GM19328 (cell line): ENCODE measurements around the gene NTRK2.

ENCODE experiments used
- ATAC-seq: cut with Tn5 transposase; IDR thresholded peaks from one replicate; pipeline ENCODE4 v1.9.1; 2021; ENCODE audit warnings: mild to moderate bottlenecking, moderate library complexity; ENCODE audit not compliant: unreplicated experiment

NTRK2 gene

DNA sequence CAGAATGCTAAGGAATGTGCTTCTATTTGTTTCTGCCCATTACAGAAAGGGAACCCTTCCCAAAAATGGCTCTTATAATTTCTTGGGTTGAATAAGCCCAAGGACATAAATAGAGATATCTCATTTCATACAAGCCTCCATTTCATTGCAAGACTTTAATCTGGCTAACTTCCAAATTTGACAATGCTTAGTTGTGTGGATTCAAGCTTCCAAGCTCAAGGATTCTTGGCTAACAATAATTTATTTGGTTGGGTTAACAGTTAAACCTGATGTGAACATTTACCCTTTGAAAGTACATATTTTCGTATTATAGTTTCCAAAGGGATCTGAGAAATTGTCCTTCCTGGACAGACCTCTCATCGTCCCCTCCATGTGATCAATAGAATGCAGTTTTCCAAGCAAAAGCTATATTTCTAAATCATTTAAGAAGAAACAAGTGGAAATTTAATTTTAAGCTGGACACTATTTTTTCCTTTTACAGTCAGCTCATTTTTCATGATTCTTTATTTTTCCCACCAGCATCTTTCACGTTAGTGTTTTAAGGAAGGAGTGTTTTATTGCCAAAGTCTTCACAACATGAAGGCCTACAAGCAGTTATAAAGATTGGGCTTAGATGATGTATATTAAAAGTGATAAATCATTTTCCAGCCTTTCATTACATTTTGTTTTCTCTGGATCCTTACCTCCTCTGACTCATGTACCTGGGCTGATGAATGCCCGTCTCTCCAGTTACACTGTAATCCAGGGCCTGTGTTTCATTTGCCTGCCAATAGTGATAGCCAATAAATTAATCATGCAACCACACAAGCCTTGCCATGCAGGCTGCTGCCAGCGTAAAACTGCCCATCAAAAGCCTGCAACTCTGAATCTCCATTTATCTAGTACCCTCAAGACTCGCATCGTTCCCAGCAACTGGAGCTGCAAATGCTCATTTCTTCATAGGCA is 176.7 kb downstream of the NTRK2 start:
- ATAC-seq = no peak

DNA sequence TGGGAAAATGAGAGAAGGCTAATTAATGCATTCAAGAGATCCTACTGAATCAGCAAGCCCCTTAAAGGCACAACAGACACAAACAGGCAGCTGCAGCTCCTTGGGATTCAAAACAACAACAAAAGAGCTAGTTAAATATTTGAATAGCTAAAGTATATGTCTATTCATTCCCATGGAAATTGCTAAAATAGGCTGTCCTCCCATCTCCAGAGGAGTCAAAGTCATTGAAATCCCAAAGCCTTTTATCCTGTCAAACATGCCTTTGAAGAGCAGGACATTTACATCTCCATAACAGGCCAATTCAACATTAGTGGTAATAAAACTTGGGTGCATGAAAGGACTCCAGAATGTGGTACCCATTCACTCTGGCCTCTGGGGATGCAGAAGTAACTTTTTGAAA is 177.4 kb downstream of the NTRK2 start:
- no peak for ATAC-seq

DNA sequence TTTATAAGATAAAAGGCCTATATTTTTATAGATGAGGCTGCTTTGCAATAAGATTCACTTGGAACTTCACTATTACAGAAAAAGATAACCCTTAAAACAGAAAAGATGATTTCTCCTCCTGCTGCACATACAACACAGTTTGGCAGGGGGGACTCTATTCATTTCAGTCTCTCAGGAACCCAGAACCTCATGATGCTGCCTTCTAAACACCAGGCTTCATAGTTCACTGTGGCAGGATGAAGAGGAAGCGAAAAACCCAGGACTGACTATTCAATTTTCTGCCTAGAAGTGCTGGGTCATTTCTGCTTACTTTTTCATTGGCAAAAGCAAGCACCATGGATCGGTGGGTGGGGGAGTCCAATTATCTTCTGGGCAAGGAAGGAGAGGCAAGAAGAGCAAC is 179.5 kb downstream of the NTRK2 start:
- no peak for ATAC-seq

DNA sequence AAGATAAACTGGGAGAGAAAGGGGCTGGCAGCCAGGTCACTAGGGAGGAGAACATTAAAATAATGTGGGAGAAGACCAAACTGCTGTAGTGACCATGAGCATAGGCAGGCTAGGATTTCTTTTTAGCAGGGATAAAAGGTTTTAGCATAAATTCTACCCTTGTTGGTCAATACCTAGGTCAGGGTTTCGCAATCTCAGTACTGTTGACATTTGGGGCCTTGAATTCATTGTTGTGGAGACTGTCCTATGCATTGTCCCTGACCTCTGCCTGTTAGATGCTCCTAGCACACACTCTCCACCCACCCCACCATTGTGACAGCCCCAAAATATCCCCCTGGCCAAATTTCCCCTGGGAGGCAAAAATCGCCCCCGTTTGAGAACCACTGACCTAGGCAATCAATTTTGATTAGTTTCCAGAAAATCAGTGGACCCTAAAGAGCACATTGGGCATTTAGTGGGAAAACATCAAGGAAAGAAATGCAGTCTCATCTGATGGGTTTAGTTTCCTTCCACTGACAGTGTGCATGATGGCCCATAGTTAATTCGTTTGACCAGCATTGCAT is 181.4 kb downstream of the NTRK2 start:
- no peak for ATAC-seq

DNA sequence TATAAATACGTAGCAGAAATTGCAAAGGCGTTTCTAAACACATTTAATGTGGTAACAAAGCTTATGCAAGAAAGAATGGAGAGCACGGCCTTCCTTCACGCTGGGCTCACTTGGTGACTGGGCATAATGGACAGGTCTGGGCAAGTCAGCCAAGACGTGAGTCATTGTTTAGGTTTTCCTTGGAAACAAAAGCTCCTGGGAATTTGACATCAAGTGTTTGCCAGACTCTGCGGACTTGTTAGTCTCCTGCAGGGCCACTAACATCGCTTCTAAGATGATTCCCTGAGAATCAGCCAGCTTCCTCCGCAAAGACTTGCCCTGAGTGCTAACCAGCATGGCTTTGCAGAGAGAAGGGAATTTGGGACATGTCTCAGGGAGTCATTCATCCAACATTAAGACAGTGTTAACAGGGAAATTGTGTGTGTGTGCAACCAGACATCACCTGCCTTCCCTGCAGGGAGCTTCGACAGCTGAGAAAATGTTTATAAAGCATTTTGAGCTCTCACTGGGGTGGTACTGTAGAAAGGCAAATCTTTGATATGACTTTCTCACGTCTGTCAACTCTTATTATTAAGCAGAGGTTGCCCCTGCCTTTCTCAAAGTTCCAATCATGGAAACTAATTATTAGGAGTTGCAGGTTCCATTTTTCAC is 182.5 kb downstream of the NTRK2 start:
- ATAC-seq = no peak

DNA sequence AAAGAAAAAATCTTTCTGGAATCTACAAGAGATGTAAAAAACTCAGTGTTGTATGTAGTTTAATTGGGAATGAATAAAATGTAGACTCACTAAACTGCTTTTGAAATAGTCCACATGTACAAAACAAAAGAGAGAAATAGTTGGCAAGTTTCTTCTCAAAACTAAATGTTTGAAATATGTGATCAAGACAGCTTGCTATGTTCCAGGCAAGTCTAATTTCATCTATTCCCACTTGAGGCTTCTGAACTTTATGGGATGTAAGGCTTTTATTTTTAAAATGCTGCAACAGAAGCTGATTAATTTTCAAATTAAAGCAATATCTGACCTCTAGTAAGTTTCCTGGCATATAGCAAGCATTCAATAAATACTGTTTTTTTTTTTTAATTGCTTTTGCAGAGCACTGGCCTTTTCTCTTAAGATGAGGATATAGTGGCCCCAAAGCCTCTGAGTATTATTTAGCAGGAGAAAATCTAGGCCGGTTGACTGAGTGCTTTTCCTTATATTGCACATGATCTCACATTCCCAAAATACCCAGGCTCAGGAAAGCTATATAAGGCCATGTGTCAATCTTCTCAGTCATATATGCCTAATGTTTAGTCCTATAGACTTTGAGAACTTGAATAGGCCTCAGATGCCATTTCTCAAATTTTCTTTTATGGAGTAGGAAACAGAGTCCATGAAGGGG is 183.2 kb downstream of the NTRK2 start:
- ATAC-seq = no peak

DNA sequence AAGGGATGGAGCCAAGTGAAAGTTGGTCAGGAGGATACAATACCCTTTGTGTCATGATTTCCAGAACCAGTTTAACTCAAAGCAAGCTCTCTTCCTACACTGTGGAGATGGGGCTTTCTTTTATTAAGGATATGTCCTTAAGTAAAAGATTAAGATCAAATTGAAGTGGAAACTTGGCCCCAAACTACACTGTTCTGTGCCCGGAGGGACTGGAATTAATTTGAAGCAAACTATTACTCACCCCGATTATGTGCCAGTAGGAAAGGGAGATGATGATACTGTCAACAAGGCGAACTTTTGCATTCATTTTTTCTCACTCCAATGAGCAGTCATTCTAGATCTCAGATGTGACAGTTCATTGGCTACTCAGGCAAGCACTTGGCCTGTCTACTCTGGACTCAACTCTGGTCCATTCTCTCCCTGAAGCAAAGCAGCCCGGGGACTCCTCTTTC is 186.7 kb downstream of the NTRK2 start:
- no peak for ATAC-seq

DNA sequence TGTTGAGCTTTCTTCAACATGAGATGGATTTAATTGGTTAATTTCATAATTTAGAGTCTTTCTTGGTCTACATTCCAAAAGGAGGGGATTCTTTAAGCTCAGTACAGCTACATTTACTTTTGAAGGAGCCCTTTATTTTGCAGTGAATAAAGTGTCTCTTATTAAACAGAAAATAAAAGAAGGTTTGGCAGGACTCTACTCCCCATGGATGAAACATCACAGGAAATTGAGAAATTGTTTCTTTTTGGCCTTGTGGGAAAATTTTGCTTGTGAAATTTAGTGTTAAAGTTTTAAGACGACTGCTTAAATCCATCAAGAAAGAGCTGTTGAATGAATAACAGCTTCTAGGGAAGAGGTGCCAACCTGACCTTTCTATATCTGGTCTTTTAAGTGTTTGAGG is 187.7 kb downstream of the NTRK2 start:
- no peak for ATAC-seq

DNA sequence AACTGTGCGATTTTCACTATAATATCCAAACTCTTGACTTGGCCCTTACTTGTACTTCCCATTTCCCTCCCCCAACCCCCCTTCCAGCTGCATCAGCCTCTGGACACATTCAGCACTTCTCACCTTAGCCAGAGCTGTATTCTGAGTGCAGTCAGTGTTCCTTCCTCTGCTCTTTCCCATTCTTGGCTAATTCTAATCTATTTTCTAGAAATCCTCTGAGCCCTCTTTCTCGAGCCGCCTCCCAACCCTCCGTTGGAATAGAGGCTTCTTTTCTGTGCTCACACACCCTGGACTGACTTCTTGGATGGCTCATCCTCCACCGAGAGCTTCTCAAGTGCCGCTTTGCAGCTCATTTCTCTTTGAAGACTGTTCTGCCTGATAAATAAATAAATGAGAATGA is 188.8 kb downstream of the NTRK2 start:
- no peak for ATAC-seq

DNA sequence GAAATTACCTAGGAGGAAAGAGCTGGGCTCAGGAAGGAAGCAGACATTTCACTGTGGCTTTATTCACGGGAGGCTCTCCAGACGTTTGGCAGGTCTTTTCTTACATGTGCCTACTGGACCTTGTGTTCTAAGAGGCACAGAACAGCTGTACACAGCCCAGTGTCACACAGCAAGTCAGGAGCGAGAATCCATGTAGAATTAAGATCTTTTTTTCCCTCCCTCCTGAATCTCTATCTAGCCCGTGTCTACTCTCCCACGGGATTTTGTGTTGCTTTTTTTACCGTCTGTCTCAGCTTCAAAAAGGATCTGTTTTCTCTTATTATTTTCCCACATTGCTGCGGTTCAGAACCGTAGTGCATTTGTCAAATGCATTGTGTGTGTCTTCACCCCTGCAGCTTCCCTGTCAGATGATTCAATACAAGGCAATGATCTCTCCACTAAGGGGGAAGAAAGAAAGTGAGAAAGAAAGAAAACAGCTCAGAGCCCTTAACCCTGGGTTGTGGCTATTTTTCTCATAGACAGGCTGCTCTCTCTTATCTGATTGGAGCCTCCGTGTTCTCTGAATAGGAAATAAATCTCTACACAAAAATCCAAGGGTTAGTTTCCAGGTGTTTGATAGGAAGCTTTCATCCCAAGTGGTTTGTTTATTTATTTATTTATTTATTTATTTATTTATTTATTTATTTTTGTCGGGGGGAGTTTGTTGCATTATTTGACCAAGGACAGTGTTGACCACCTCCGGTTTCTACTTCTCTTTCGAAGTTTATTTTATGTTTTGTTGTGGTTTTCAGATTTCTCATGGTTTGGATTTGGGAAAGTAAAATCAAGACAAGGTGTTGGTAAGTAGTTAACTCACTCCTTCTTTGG is 191.0 kb downstream of the NTRK2 start:
- ATAC-seq = no peak

DNA sequence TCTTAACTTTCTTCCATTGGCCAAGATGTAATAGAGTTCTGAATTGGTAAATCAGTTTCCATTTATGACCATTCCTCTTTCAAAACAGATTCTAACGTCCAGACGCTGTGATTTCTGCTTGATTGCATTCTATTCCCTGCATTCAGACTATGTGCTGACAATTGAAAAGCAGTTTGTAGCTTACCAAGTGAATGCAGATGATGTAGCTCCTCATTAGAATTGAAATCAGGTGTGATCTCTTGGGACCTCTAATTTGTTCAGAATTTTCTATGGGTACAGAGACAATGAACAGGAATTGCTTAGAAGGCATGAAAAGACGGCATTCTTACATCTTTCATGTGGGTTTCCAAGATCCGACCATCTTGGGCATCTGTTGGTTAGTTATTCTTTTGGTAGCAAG is 191.9 kb downstream of the NTRK2 start:
- no peak for ATAC-seq

DNA sequence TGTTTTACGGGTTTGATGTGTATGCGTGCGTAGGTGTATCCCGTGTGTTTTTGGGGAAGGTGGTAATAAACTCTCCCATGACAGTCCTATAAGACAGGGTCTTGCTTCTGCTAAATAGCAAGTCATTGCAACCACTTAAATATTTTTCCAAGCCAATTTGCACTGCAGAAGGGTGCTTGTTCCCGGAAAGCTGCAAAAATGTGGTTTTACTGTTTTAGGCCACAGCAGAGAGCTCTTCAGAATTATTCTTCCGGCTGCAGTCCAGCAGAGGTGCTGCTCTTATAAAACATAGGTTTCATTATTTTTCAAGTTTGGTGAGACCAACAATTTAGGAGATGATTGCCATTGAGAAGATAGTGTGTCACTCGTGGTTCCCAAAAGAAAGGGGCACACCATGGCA is 192.8 kb downstream of the NTRK2 start:
- no peak for ATAC-seq

DNA sequence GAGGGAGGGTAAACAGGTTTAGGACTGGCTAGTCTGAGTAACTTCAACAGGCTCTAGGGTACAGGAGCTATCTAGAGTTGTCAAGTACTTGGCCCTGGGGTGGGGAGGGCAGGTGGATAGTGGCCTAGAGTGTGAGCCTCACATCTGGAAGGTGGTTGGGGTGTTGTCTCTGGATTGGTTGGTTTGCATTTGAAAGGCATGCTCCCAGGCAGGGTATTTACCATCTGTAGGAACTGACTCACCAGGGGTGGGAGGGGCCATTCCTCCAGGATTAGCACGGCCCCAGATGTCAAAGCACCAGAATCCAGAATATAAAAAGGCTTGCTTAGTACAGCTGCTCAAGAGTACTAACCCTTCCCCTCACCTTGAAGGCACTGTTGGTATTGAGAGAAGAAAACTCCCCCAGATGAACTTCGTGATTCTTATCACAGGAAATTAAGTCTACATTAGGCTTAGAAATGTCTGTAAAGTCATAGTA is 193.3 kb downstream of the NTRK2 start:
- no peak for ATAC-seq

DNA sequence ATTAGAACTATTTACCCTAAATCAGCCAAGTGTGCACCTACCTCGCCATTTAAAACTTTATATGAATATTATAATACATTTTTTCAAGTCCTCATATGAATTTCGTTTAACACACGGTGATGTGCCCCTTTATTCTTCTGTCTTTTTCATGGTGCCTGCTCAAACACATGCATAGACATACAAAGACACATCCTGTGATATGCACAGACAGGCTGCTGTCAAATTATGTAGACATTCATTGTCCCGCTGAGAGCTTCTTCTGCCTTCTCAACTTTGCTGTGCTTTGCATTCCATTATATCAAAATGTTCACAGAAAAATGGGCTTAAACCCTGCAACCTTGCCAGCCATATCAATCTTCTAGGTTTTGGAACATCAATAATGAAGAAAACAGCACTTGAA is 193.8 kb downstream of the NTRK2 start:
- ATAC-seq = no peak

DNA sequence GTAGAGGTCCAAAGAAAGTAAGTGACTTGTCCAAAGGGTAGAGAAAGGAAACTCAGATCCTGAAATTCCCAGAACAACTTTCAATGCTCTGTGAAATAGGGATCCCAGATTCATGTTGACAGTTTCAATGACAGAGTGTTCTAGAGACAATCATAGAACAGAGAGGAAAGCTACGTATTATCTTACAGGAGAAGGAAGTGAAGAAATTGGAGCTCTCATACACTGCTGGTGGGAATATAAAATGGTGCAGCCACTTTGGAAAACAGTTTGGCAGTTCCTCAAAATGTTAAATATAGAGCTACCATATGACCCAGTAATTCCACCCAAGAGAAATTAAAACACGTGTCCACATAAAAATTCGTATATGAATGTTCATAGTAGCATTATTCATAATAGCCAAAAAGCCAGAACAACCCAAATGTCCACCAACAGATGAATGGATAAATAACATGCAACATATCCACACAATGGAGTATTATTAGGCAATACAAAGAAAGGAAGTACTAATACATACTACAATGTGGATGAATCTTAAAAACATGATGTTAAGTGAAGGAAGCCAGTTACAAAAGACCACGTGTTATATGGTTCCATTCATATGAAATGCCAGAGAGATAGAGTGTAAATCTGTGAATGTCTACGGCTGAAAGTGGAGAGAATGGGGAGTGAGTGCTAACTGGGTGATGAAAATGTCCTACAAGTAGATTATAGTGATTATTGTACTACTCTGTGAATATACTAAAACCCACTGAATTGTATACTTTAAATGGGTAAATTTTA is 197.1 kb downstream of the NTRK2 start:
- ATAC-seq = no peak

DNA sequence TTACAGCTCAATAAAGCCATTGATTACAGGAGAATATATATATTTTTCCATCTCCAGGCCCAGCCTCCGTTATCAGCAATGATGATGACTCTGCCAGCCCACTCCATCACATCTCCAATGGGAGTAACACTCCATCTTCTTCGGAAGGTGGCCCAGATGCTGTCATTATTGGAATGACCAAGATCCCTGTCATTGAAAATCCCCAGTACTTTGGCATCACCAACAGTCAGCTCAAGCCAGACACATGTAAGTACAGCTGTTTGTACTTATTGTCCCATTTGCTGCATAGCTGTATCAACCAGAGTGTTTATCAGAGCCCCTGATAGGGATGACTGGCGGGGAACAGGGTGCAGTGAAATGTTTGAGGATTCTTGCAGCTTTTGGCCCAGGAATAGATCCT is 197.7 kb downstream of the NTRK2 start:
- no peak for ATAC-seq

DNA sequence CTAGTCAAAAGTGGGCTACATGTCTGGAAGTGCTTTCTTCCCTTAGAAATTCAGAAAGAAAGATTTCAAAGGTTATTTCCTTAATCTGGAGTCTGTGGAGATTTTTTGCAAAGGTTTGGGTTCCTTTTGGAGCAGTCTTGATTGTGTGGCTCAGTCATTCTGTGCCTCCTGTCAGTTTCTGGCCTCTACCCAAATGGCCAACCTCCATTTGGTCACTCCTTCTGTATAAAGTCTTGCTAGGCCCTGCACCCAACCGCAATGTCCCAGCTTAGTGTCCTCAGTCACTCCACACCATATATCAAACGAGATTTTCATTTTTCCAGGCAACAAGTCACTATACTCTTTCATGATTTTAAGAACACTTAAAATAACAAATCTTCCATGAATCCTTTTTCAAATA is 199.6 kb downstream of the NTRK2 start:
- ATAC-seq = no peak

DNA sequence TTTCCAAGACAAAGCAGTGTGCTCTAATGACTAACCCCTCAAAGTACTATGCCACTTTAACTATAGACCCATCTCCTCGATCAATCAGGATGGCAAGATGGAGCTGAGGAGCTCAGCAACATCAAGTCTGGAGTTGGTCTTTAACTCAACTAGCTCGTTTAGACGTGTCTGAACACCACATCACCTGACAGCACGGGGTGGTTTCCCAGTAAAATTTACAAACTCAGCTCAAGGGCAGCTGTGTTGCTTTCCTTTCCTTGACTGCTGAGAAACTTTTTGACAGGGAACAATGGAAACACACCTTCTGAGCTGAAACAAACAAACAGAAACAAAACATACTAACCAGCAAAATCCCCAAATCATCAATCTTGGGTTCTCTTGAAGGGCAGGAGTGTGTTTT is 202.5 kb downstream of the NTRK2 start:
- ATAC-seq = no peak

DNA sequence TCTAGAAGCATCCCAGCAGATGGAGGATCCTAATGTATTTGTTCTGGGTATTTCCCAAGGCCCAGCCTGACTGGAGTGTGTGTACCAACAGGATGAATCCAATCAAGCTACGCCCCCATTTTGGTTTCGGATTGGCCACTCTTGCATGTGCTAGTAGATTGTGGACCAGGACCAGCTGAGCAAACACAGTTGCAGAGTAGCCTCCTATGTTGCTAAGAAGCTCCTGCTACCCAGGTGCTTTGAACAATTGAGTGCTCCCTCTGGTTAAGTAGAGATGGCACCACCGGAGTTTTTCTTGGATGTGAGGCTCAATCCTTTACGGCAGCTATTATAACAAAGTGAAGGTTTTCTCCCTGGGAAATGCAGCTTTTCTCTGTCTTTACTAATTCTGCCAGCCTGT is 204.5 kb downstream of the NTRK2 start:
- ATAC-seq = no peak

DNA sequence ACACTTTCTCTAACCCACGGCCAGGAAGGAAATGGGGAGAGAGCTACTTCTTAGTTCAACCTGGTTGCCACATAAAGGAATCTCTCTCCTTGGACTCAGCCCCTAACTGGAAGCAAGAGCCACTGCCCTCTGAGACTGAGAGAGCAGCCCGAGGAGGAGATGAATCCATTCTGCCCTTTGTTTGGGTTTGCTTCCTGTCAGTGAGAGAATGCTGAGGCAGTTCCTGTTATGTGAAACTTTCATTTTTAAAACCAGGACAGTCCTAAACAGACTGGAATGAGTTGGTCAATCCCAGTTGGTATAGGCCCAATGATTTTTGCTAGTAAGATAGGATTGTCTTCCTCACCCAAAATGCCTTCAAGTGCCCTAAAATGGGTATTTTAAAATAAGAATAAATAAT is 205.1 kb downstream of the NTRK2 start:
- ATAC-seq = no peak
